ENCODE results near the gene MTRFR. TPM values are rescaled to one million over a fixed set of nuclear protein-coding genes. Genes with fewer than 3 reads are reported as not detected.
"Not testable (repeated sequence)": the region's sequence is repeated elsewhere in the genome, so short reads cannot be mapped to it uniquely, and the experiment has no call there.

The MTRFR gene
- 15.1 and 16.3 TPM in 2 replicates for total RNA-seq
- long read RNA-seq, transcript C12orf65-201 (3 exons, 2,073 nt), result major isoform, 6 of 12 reads
- long read RNA-seq, partial matches to known transcripts, result 1 of 12 reads
- long read RNA-seq, other reads (novel, unspliced or antisense), result 3 of 12 reads

- no peak for TF ChIP-seq CTCF (IDR thresholded peaks at IDR 0.05; ENCODE audit: unreplicated experiment)
- Mint-ChIP-seq H3K4me1 (ENCODE audit: low read depth) (peaks cover 20% of the 10 kb centered on the region), H3K36me3 (ENCODE audit: insufficient read depth) (peaks cover 3% of the 10 kb centered on the region), H3K27me3 (no peaks in the 10 kb centered on the region), H3K9me3 (ENCODE audit: low read depth) (no peaks in the 10 kb centered on the region), H3K27ac (peak within 1 kb of the TSS; percentile 99), H3K4me3 (ENCODE audit: low read depth) (peak within 1 kb of the TSS; percentile 93)
- DNase-seq (ENCODE audit: low spot score, unreplicated experiment), result peak; percentile 97
Observed at GRCh38 chr12:123232807-123233504, at the start of gene MTRFR, which contains the start of gene MPHOSPH9. Gene MTRFR, plus strand, starts transcription at chr12:123233436. Its CDS starts 20,239 bp downstream, at chr12:123253675. Gene MPHOSPH9, minus strand, starts transcription at chr12:123233141. Its CDS starts 2,777 bp downstream, at chr12:123230364.

- no peak overlapping the region for H3K4me3 Mint-ChIP-seq (ENCODE audit: low read depth)
- no peaks in the 10 kb centered on the region for H3K9me3 Mint-ChIP-seq (ENCODE audit: low read depth)
- no peaks in the 10 kb centered on the region for H3K27me3 Mint-ChIP-seq
- H3K27ac Mint-ChIP-seq, result no peak overlapping the region
- no peak for DNase-seq (ENCODE audit: low spot score, unreplicated experiment)
- H3K36me3 Mint-ChIP-seq (ENCODE audit: insufficient read depth), result peaks cover 14% of the 10 kb centered on the region
- H3K4me1 Mint-ChIP-seq (ENCODE audit: low read depth), result no peaks in the 10 kb centered on the region
- no peak for TF ChIP-seq CTCF (IDR thresholded peaks at IDR 0.05; ENCODE audit: unreplicated experiment)
Observed at GRCh38 chr12:123187637-123188036, 45.6 kb upstream of the MTRFR start.

GRCh38 chr12:123199936-123200335 is 33.3 kb upstream of the MTRFR start:
- Mint-ChIP-seq H3K27me3 (no peaks in the 10 kb centered on the region), H3K27ac (no peak overlapping the region), H3K36me3 (ENCODE audit: insufficient read depth) (peaks cover 13% of the 10 kb centered on the region), H3K4me3 (ENCODE audit: low read depth) (no peak overlapping the region), H3K4me1 (ENCODE audit: low read depth) (no peaks in the 10 kb centered on the region), H3K9me3 (ENCODE audit: low read depth) (no peaks in the 10 kb centered on the region)
- no peak for DNase-seq (ENCODE audit: low spot score, unreplicated experiment)
- TF ChIP-seq CTCF (IDR thresholded peaks at IDR 0.05; ENCODE audit: unreplicated experiment), result no peak

GRCh38 chr12:123200414-123200813 is 32.8 kb upstream of the MTRFR start:
- DNase-seq (ENCODE audit: low spot score, unreplicated experiment), result no peak
- H3K27ac Mint-ChIP-seq, result no peak overlapping the region
- H3K4me1 Mint-ChIP-seq (ENCODE audit: low read depth), result no peaks in the 10 kb centered on the region
- no peaks in the 10 kb centered on the region for H3K9me3 Mint-ChIP-seq (ENCODE audit: low read depth)
- H3K4me3 Mint-ChIP-seq (ENCODE audit: low read depth), result no peak overlapping the region
- H3K27me3 Mint-ChIP-seq, result no peaks in the 10 kb centered on the region
- TF ChIP-seq CTCF (IDR thresholded peaks at IDR 0.05; ENCODE audit: unreplicated experiment), result no peak
- peaks cover 13% of the 10 kb centered on the region for H3K36me3 Mint-ChIP-seq (ENCODE audit: insufficient read depth)

GRCh38 chr12:123206794-123207193 is 26.4 kb upstream of the MTRFR start:
- not testable (repeated sequence) for H3K4me1 Mint-ChIP-seq (ENCODE audit: low read depth); H3K27ac Mint-ChIP-seq; H3K4me3 Mint-ChIP-seq (ENCODE audit: low read depth); DNase-seq (ENCODE audit: low spot score, unreplicated experiment); H3K27me3 Mint-ChIP-seq; H3K9me3 Mint-ChIP-seq (ENCODE audit: low read depth)
- peaks cover 11% of the 10 kb centered on the region for H3K36me3 Mint-ChIP-seq (ENCODE audit: insufficient read depth)

GRCh38 chr12:123207815-123208214 is 25.4 kb upstream of the MTRFR start:
- H3K4me3 Mint-ChIP-seq (ENCODE audit: low read depth); DNase-seq (ENCODE audit: low spot score, unreplicated experiment); H3K27ac Mint-ChIP-seq; H3K9me3 Mint-ChIP-seq (ENCODE audit: low read depth); H3K4me1 Mint-ChIP-seq (ENCODE audit: low read depth); H3K27me3 Mint-ChIP-seq: not testable (repeated sequence)
- H3K36me3 Mint-ChIP-seq (ENCODE audit: insufficient read depth), result peaks cover 11% of the 10 kb centered on the region

Data from progenitor cell of endocrine pancreas (in vitro differentiated cells).